Progenitor cell of endocrine pancreas (in vitro differentiated cells): ENCODE measurements around the gene PDZRN4. TPM values are rescaled to one million over a fixed set of nuclear protein-coding genes. Genes with fewer than 3 reads are reported as not detected.

Experiments
- DNase-seq: peaks from one replicate; pipeline ENCODE4 v3.0.0; 2021; ENCODE audit warnings: low spot score; ENCODE audit not compliant: unreplicated experiment
- H3K27ac Mint-ChIP-seq: 2 replicates; pipeline ENCODE4 v1.8.0; 2021; ENCODE audit warnings: mild to moderate bottlenecking, moderate library complexity, mixed read lengths
- H3K27me3 Mint-ChIP-seq: 2 replicates; pipeline ENCODE4 v1.8.0; 2021; ENCODE audit warnings: mixed read lengths
- H3K36me3 Mint-ChIP-seq: 2 replicates; pipeline ENCODE4 v1.8.0; 2022; ENCODE audit warnings: mixed read lengths; ENCODE audit not compliant: insufficient read depth
- H3K4me1 Mint-ChIP-seq: 2 replicates; pipeline ENCODE4 v1.8.0; 2021; ENCODE audit warnings: low read depth, mixed read lengths
- H3K4me3 Mint-ChIP-seq: 2 replicates; pipeline ENCODE4 v1.8.0; 2021; ENCODE audit warnings: low read depth, mild to moderate bottlenecking, moderate library complexity, mixed read lengths
- H3K9me3 Mint-ChIP-seq: 2 replicates; pipeline ENCODE4 v1.8.0; 2021; ENCODE audit warnings: low read depth, mixed read lengths
- total RNA-seq: library from RNA; stranded (reverse); gene quantifications from 2 replicates; pipeline ENCODE4 v1.2.1, GENCODE V29; 2021
- TF ChIP-seq, protein P1 (sequence below): fragments of 200-600 bp; sonication (generic); IDR thresholded peaks from one replicate; pipeline ENCODE4 v1.5.0; 2021; ENCODE audit warnings: antibody characterized with exemption, mild to moderate bottlenecking; ENCODE audit not compliant: unreplicated experiment

PDZRN4 gene
- total RNA-seq, 1 donor from 2014 or later, result 0.12 TPM

DNA sequence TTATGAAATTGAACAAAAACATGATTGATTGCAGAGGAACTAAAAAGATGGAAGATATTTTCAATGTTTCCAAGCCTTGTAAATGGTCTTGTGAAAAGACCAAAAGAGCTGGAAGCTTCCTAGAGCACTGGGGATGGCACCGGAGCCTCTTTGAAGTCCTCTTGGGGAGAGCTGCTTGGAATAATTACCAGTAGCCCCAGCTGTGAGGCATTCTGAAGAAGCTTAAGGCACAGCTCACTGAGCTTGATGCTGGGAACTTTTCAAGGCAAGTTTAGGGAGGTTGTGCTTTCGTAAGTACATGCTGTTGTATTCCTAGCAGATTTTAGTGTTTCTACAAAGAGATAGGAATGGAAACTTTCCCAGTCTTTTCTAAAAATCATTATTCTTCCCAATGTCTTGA is 13.9 kb downstream of the PDZRN4 start:
- Mint-ChIP-seq H3K9me3 (no peaks in the 10 kb centered on the region), H3K4me3 (no peak overlapping the region), H3K4me1 (no peaks in the 10 kb centered on the region), H3K36me3 (no peaks in the 10 kb centered on the region), H3K27ac (no peak overlapping the region), H3K27me3 (no peaks in the 10 kb centered on the region)
- DNase-seq, result no peak
- TF ChIP-seq, protein P1, sequence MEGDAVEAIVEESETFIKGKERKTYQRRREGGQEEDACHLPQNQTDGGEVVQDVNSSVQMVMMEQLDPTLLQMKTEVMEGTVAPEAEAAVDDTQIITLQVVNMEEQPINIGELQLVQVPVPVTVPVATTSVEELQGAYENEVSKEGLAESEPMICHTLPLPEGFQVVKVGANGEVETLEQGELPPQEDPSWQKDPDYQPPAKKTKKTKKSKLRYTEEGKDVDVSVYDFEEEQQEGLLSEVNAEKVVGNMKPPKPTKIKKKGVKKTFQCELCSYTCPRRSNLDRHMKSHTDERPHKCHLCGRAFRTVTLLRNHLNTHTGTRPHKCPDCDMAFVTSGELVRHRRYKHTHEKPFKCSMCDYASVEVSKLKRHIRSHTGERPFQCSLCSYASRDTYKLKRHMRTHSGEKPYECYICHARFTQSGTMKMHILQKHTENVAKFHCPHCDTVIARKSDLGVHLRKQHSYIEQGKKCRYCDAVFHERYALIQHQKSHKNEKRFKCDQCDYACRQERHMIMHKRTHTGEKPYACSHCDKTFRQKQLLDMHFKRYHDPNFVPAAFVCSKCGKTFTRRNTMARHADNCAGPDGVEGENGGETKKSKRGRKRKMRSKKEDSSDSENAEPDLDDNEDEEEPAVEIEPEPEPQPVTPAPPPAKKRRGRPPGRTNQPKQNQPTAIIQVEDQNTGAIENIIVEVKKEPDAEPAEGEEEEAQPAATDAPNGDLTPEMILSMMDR, result no peak

DNA sequence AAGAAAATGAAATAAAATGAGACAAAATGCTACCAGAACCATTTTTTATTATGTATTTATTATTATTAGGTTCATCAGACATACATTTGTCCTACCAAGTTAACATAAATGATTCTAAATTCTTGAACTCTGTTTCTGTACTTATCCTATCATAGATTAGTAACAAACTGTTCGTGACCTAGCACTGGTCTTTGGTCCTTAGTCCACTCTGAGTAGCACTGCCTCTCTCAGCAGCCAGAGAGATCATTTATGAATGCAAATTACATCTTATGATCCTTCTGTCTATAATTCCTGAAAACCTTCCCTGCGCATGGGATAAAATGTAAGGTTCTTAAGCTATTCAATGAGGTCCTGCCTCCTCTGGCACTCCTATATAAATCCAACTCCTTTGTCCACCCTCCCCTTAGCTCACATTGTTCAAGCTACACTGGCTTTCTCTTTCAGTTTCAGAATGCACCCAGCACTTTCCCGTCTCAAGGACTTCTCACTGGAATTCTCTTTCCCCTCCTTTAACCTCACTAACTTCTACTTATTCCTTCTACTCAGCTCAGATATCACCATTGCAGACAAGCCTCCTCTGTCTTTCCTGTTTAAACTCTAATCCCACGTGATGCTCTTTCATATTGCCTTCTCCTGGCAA is 17.1 kb downstream of the PDZRN4 start:
- TF ChIP-seq, protein P1, result no peak
- Mint-ChIP-seq H3K4me3 (no peak overlapping the region), H3K4me1 (no peaks in the 10 kb centered on the region), H3K27ac (no peak overlapping the region), H3K27me3 (no peaks in the 10 kb centered on the region), H3K36me3 (no peaks in the 10 kb centered on the region), H3K9me3 (no peaks in the 10 kb centered on the region)
- no peak for DNase-seq

DNA sequence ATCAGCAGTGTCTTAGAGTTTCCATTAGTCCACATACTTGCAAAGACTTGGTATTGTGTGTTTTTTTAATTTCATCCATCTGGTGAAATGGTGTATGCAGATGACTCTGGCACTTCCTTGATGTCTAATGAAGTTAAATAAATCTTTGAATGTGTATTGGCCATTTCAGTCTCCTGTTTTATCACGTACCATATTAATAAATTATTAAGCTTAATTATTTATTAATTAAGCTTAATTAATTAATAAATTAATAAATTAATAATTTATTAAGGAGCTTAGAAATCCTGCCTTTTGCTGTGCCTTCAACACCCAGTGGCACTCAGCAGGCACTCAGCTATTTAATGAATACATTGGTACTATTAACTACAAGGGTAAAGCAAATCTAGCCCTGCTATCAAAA is 18.2 kb downstream of the PDZRN4 start:
- DNase-seq, result no peak
- H3K9me3 Mint-ChIP-seq, result no peaks in the 10 kb centered on the region
- H3K27me3 Mint-ChIP-seq, result no peaks in the 10 kb centered on the region
- no peak overlapping the region for H3K27ac Mint-ChIP-seq
- H3K4me3 Mint-ChIP-seq, result no peak overlapping the region
- no peaks in the 10 kb centered on the region for H3K4me1 Mint-ChIP-seq
- TF ChIP-seq, protein P1, result no peak
- H3K36me3 Mint-ChIP-seq, result no peaks in the 10 kb centered on the region

DNA sequence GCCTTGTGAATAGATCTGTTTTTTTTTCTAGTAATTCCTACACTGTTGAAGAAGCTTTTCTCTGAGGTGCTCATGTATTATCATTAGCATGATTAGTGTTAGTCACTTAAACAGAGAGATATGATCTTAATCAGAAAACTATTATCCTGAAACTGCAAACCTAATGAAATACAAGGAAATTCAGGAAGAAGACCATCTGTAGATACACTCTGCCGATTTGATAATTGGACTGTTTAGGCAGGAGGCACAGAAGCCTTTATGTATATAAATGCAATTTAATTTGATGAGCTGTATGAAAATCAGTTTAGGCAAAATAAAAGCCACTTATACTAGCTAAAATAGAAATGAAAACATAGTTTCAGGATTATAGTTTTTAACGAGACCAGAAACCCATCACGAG is 23.3 kb downstream of the PDZRN4 start:
- Mint-ChIP-seq H3K27ac (no peak overlapping the region), H3K36me3 (no peaks in the 10 kb centered on the region), H3K4me3 (no peak overlapping the region), H3K4me1 (no peaks in the 10 kb centered on the region), H3K27me3 (no peaks in the 10 kb centered on the region), H3K9me3 (no peaks in the 10 kb centered on the region)
- TF ChIP-seq, protein P1, result no peak
- no peak for DNase-seq

DNA sequence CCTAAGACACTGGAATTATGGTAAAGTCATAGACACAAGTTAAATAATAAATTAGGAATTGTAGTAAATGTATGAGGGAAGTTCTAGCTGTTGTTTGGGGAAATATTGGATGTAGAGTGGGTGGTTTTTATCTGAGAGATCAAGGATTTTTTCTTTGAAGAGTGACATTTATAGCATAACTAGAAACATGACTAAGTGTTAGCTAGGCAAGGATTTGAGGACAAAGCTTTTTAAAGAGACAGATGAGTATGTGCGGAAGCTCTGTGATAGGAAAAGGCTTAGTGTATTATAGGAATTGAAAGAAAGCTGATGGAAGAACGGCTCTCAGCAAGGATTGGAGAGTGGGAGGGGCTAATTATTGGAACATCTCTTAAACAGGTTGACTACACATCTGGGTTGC is 24.5 kb downstream of the PDZRN4 start:
- H3K4me3 Mint-ChIP-seq, result no peak overlapping the region
- no peaks in the 10 kb centered on the region for H3K27me3 Mint-ChIP-seq
- TF ChIP-seq, protein P1, result no peak
- H3K4me1 Mint-ChIP-seq, result no peaks in the 10 kb centered on the region
- no peak overlapping the region for H3K27ac Mint-ChIP-seq
- no peaks in the 10 kb centered on the region for H3K9me3 Mint-ChIP-seq
- no peak for DNase-seq
- H3K36me3 Mint-ChIP-seq, result no peaks in the 10 kb centered on the region
